DND-41 (cell line): ENCODE results near the gene MAP2K4.

Source experiments
- ATAC-seq: fragments of 200-7000 bp; cut with Tn5 transposase; 3 replicates; pipeline ENCODE4 v1.9.1; 2021; ENCODE audit warnings: low read depth; ENCODE audit not compliant: insufficient read depth
- DNase-seq: peaks from one replicate; pipeline ENCODE4 v3.0.0-alpha.2; 2020
- H2AFZ ChIP-seq: 2 replicates; pipeline ENCODE4 v1.6.0; 2012; ENCODE audit warnings: low read depth, low read length
- H3K27ac ChIP-seq: 2 replicates; pipeline ENCODE4 v1.5.1; 2012; ENCODE audit warnings: low read length, inconsistent platforms
- H3K27me3 ChIP-seq: fragments of 200-600 bp; sonication (generic); 2 replicates; pipeline ENCODE4 v1.6.0; 2012; ENCODE audit warnings: low read length, mild to moderate bottlenecking, inconsistent platforms; ENCODE audit not compliant: insufficient read depth, poor library complexity
- H3K36me3 ChIP-seq: 2 replicates; pipeline ENCODE4 v1.5.1; 2012; ENCODE audit warnings: low read length, inconsistent platforms; ENCODE audit not compliant: insufficient read depth
- H3K4me1 ChIP-seq: 2 replicates; pipeline ENCODE4 v1.5.1; 2012; ENCODE audit warnings: mild to moderate bottlenecking, low read length; ENCODE audit not compliant: insufficient read depth
- H3K4me2 ChIP-seq: 2 replicates; pipeline ENCODE4 v1.6.0; 2012; ENCODE audit warnings: mild to moderate bottlenecking, moderate library complexity, low read length, inconsistent platforms; ENCODE audit not compliant: insufficient read depth
- H3K4me3 ChIP-seq, 2 experiments: fragments of 200-600 bp in 1 of 2; shearing (Covaris generic) in 1 of 2; 2 replicates each; pipeline ENCODE4 v1.5.1; 2012 to 2016; ENCODE audit warnings: inconsistent platforms in 2 of 2, low read length in 2 of 2, mild to moderate bottlenecking in 2 of 2, low read depth in 1 of 2, moderate library complexity in 1 of 2
- H3K79me2 ChIP-seq: 2 replicates; pipeline ENCODE4 v1.6.0; 2012; ENCODE audit warnings: low read length, inconsistent platforms; ENCODE audit not compliant: insufficient read depth
- H3K9ac ChIP-seq: 2 replicates; pipeline ENCODE4 v1.6.0; 2012; ENCODE audit warnings: low read depth, mild to moderate bottlenecking, inconsistent platforms, low read length, moderate library complexity
- H3K9me3 ChIP-seq: 2 replicates; pipeline ENCODE4 v1.5.1; 2012; ENCODE audit warnings: low read length, moderate library complexity, mild to moderate bottlenecking, inconsistent platforms; ENCODE audit not compliant: insufficient read depth, severe bottlenecking
- H4K20me1 ChIP-seq: 2 replicates; pipeline ENCODE4 v1.6.0; 2012; ENCODE audit warnings: low read length; ENCODE audit not compliant: insufficient read depth
- EZH2 ChIP-seq: IDR thresholded peaks from 3 replicates; pipeline ENCODE4 v1.6.1; 2012; ENCODE audit warnings: borderline replicate concordance, low read depth, mild to moderate bottlenecking, moderate library complexity, low read length, inconsistent platforms; ENCODE audit not compliant: severe bottlenecking
- TF ChIP-seq, protein P1 (sequence below): IDR thresholded peaks from 2 replicates; pipeline ENCODE4 v1.5.1; 2012; ENCODE audit warnings: borderline replicate concordance, low read length, moderate library complexity, mild to moderate bottlenecking; ENCODE audit not compliant: poor library complexity, severe bottlenecking; ENCODE audit errors: extremely low read depth

The MAP2K4 gene

DNA sequence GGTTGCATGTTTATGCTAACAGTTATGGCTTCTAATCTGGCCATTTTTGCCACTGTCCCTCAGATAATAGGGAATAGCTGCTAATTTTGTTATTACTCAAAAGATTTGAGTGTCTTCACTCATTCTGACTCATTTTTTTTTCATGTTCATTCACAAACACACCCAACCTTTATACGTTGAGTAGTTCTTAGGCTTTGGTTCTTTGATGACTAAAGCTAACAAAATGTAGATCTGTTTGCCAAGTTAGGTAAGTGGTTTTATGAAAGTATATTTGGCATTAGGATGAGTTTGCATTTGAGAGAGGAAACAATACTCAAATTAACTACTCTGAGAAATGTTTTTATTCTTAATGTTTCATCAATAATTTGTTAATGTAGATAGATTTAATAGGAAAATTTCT is 3.6 kb downstream of the MAP2K4 start:
- no peak overlapping the region for H3K4me3 ChIP-seq
- no peak for DNase-seq
- no peak for ATAC-seq
- 0 out of 2 replicates have a peak overlapping the region, but pooled peaks have one; percentile 6 for H3K4me2 ChIP-seq
- H3K27me3 ChIP-seq, result peaks cover 12% of the 10 kb centered on the region
- no peak overlapping the region for H3K9ac ChIP-seq
- H3K79me2 ChIP-seq, result peaks cover 83% of the 10 kb centered on the region
- TF ChIP-seq EZH2, result no peak
- TF ChIP-seq, protein P1, sequence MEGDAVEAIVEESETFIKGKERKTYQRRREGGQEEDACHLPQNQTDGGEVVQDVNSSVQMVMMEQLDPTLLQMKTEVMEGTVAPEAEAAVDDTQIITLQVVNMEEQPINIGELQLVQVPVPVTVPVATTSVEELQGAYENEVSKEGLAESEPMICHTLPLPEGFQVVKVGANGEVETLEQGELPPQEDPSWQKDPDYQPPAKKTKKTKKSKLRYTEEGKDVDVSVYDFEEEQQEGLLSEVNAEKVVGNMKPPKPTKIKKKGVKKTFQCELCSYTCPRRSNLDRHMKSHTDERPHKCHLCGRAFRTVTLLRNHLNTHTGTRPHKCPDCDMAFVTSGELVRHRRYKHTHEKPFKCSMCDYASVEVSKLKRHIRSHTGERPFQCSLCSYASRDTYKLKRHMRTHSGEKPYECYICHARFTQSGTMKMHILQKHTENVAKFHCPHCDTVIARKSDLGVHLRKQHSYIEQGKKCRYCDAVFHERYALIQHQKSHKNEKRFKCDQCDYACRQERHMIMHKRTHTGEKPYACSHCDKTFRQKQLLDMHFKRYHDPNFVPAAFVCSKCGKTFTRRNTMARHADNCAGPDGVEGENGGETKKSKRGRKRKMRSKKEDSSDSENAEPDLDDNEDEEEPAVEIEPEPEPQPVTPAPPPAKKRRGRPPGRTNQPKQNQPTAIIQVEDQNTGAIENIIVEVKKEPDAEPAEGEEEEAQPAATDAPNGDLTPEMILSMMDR, result no peak
- H4K20me1 ChIP-seq, result peaks cover 63% of the 10 kb centered on the region
- H3K9me3 ChIP-seq, result no peaks in the 10 kb centered on the region
- no peak overlapping the region for H2AFZ ChIP-seq
- peaks cover 34% of the 10 kb centered on the region for H3K4me1 ChIP-seq
- no peak overlapping the region for H3K27ac ChIP-seq
- H3K36me3 ChIP-seq, result no peaks in the 10 kb centered on the region

DNA sequence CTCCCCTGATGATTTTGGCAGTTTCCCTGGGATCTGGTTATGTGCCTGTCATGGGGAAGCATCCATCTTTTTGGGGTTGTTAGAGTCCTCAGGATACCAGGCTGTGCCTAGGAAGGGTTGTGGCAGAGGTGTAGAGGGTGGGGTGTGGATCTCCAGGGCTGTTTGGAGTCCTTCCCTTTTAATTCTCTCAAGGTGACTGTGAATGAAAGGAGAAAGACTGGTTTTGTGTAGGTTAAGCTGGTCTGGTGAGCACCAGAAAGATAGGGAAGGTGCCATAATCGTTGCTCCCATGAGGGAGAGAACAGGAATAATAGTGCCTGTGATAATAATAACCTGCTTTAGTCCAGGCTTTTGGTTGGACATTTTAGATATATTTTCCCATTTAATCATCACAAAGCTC is 7.0 kb downstream of the MAP2K4 start:
- Histone ChIP-seq H3K9me3 (no peaks in the 10 kb centered on the region), H2AFZ (no peak overlapping the region), H3K36me3 (no peaks in the 10 kb centered on the region), H3K4me1 (peaks cover 16% of the 10 kb centered on the region), H3K9ac (no peak overlapping the region), H3K27me3 (no peaks in the 10 kb centered on the region), H3K27ac (no peak overlapping the region), H3K4me2 (no peak overlapping the region), H3K4me3 (no peak overlapping the region), H3K79me2 (peaks cover 86% of the 10 kb centered on the region), H4K20me1 (peaks cover 67% of the 10 kb centered on the region)
- no peak for ATAC-seq
- TF ChIP-seq EZH2, result no peak
- TF ChIP-seq, protein P1, result no peak
- no peak for DNase-seq

DNA sequence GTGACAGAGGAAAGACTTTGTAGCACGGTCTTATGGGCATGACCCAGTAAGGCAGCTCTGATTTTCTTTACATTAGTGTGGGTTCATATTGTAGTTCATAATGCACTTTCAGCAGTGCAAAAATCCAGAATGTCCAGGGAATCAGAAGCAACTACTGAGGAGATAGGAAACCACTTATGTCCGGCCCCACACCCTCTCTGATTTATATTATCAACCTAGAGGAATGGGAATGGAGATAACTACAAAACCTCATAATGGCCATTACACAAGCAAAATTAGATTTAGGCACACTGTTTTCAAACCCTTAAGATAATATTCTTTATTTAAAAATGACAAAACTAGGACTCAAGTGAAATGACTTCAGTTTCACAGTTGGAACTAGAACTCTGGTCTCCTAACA is 7.9 kb downstream of the MAP2K4 start:
- peaks cover 84% of the 10 kb centered on the region for H3K79me2 ChIP-seq

More for the DNA sequence above, 7.9 kb downstream of the MAP2K4 start:
- Histone ChIP-seq H3K27me3 (no peaks in the 10 kb centered on the region), H3K27ac (no peak overlapping the region), H3K4me2 (no peak overlapping the region), H3K9me3 (no peaks in the 10 kb centered on the region), H3K9ac (no peak overlapping the region), H3K4me1 (peaks cover 6% of the 10 kb centered on the region; the same call in 1 of the 2 replicates), H3K36me3 (no peaks in the 10 kb centered on the region), H3K4me3 (no peak overlapping the region), H4K20me1 (peaks cover 61% of the 10 kb centered on the region), H2AFZ (no peak overlapping the region)
- TF ChIP-seq, protein P1, result no peak
- no peak for TF ChIP-seq EZH2
- DNase-seq, result no peak
- ATAC-seq, result no peak
